T-helper 17 cell (primary cell): ENCODE results near the gene ENTPD8. TPM values are rescaled to one million over a fixed set of nuclear protein-coding genes. Genes with fewer than 3 reads are reported as not detected.

ENCODE experiments used
- ATAC-seq: fragments of 150-1000 bp; cut with Tn5 transposase; 2 replicates; pipeline ENCODE4 v1.10.0; 2021; ENCODE audit warnings: mild to moderate bottlenecking, moderate library complexity
- DNase-seq, 3 donors: peaks; one replicate each; pipeline versions ENCODE4 v3.0.0 to v3.0.0-alpha.2; 2020 to 2021
- H3K9me3 ChIP-seq: one replicate; pipeline ENCODE4 v1.7.0; 2013; ENCODE audit warnings: low read length, mild to moderate bottlenecking; ENCODE audit not compliant: control insufficient read depth, poor library complexity, severe bottlenecking
- H3K27ac Mint-ChIP-seq: one replicate; pipeline ENCODE4 v1.8.0; 2022; ENCODE audit warnings: mild to moderate bottlenecking, moderate library complexity, mixed read lengths
- H3K27me3 Mint-ChIP-seq: one replicate; pipeline ENCODE4 v1.8.0; 2022; ENCODE audit warnings: mixed read lengths
- H3K36me3 Mint-ChIP-seq: one replicate; pipeline ENCODE4 v1.8.0; 2022; ENCODE audit warnings: low read depth, mixed read lengths
- H3K4me1 Mint-ChIP-seq: one replicate; pipeline ENCODE4 v1.8.0; 2022; ENCODE audit warnings: mild to moderate bottlenecking, mixed read lengths
- H3K4me3 Mint-ChIP-seq: one replicate; pipeline ENCODE4 v1.8.0; 2022; ENCODE audit warnings: mild to moderate bottlenecking, moderate library complexity, mixed read lengths
- total RNA-seq, 4 donors: library from RNA in 2 of 4; stranded (reverse) in 2 of 4; gene quantifications; one replicate each; pipeline ENCODE4 v1.2.3 and lab custom pipeline; 2022 to 2026

The ENTPD8 gene
- total RNA-seq, 2 donors from 2014 or later = not detected

DNA sequence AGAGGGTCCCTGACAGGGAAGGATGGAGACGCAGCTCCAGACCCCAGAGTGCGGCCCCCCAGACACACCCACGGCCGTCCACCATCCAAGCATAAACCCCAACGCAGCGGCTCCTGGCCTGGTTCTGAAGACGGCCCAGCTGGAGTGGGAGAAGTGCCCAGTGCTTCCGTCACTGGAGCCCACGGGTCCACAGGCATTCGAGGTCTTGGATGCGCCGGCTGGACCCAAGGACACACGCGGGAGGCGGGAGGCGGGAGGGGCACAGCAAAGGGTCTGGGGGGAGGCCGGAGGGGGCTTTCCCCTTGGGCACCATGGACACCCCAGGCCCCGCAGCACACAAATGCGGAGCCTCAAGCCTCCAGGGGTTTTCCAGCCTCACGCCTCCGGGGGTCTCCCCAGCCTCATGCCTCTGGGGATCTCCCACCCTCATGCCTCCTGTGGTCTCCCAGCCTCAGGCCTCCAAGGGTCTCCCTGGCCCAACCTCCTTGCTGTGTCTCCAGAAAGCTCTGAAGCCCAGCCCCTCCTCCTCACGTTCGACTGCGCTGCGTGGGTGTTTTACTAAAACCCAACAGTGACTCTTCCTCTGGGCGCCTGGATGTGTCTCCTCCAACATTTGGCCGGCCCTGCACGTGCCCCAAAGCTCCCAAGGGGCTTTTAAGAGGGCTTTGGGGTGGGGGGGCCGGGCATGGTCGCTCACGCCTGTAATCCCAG is 33.4 kb downstream of the ENTPD8 start:
- Mint-ChIP-seq H3K4me3 (peak overlapping the region; percentile 47), H3K4me1 (peaks cover 8% of the 10 kb centered on the region), H3K27ac (no peak overlapping the region), H3K36me3 (no peaks in the 10 kb centered on the region), H3K27me3 (no peaks in the 10 kb centered on the region)
- H3K9me3 ChIP-seq = no peaks in the 10 kb centered on the region
- ATAC-seq = no peak
- DNase-seq = no peak

DNA sequence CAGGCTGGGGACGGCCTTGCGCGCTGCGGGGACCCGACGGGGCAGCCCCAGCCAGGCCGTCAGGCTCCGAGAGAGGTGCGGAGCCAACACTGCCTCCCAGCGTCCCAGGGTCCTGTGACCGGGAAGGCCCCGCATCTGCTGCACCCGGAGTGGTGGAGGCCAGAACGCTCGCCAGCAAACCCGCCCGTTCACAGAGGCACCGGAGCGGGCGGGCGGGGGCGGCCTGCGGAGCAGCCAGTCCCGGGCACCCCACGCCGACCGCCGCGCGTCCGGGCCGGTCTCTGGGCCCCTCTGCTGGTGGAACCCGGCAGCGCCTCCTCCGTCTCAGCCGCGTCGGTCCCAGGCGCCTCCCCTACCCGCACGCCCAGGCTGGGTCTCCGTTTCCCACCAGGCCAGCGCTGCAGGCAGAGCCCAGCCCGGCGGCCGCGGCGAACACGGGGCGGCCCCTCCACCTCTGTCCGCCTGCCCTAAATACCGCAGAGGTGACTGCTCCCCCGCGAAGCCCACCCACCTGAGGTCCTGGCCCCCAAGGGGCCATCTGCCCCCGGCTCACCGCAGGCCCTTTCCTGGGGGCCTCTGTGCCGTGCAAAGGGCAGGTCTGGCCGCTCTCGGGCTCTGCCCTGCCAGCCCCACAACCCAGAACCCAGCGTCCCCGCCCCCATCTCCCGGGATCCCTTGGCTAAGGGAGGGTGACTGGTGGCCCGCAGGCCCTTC is 34.1 kb downstream of the ENTPD8 start:
- H3K27ac Mint-ChIP-seq = no peak overlapping the region
- ATAC-seq = peak; percentile 91
- DNase-seq = peak in 2 of 3 donors; percentile 49 to 52
- peaks cover 12% of the 10 kb centered on the region for H3K4me1 Mint-ChIP-seq
- H3K4me3 Mint-ChIP-seq = no peak overlapping the region
- H3K9me3 ChIP-seq = no peaks in the 10 kb centered on the region
- peaks cover 4% of the 10 kb centered on the region for H3K36me3 Mint-ChIP-seq
- H3K27me3 Mint-ChIP-seq = no peaks in the 10 kb centered on the region

DNA sequence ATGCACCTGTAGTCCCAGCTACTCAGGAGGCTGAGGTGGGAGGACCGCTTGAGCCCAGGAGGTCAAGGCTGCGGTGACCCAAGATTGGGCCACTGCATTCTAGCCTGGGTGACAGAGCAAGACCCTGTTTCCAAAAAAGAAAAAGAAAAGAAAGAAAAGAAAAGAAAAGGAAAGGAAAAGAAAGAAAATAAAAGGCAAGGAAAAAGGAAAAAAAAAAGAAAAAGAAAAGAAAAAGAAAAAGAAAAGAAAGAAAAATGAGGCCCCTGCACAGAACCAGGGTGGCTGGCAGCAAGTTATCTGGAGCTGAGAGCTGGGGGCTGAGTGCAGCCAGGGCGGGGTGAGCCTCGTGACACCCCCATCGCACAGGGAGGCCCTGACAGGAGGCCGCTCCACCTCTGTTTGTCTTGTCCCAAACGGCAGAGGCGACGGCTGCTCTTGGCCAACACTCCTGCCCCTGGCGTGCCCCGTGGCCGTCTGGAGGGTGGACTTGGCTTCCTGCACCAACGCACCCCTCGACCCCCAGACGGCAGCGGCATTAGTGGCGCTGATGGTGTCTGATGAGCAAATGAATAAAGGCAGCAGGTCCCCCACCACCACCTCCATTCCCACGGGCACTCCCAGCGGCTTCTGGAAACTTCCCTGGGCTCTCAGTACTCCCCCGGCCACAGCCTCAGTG is 34.9 kb downstream of the ENTPD8 start:
- DNase-seq (no peak), ATAC-seq (no peak)
- H3K27me3 Mint-ChIP-seq = no peaks in the 10 kb centered on the region
- H3K36me3 Mint-ChIP-seq = peaks cover 4% of the 10 kb centered on the region
- peak overlapping the region; percentile 49 for H3K27ac Mint-ChIP-seq
- H3K4me3 Mint-ChIP-seq = peak overlapping the region; percentile 61
- H3K9me3 ChIP-seq = no peaks in the 10 kb centered on the region
- peaks cover 10% of the 10 kb centered on the region for H3K4me1 Mint-ChIP-seq

DNA sequence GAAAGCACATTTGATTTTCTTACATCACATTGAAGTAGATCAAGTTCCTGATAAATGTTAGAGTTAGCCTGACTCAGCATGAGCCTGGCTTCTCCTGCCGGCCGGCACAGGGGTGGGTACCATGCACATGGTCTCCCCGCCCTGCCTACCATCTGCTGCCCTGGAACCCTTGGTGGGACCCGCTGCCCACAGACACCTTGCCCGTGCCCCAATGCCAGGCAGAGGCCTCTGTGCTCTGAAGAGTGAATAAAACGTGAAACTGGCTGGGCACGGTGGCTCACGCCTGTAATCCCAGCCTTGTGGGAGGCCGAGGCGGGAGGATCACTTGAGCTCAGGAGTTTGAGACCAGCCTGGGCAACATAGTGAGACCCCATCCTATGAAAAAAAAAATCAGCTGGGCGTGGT is 35.5 kb downstream of the ENTPD8 start:
- H3K36me3 Mint-ChIP-seq = peaks cover 4% of the 10 kb centered on the region
- no peaks in the 10 kb centered on the region for H3K9me3 ChIP-seq
- ATAC-seq (no peak), DNase-seq (no peak)
- no peaks in the 10 kb centered on the region for H3K27me3 Mint-ChIP-seq
- H3K4me3 Mint-ChIP-seq = peak overlapping the region; percentile 61
- peak overlapping the region; percentile 49 for H3K27ac Mint-ChIP-seq
- peaks cover 6% of the 10 kb centered on the region for H3K4me1 Mint-ChIP-seq

DNA sequence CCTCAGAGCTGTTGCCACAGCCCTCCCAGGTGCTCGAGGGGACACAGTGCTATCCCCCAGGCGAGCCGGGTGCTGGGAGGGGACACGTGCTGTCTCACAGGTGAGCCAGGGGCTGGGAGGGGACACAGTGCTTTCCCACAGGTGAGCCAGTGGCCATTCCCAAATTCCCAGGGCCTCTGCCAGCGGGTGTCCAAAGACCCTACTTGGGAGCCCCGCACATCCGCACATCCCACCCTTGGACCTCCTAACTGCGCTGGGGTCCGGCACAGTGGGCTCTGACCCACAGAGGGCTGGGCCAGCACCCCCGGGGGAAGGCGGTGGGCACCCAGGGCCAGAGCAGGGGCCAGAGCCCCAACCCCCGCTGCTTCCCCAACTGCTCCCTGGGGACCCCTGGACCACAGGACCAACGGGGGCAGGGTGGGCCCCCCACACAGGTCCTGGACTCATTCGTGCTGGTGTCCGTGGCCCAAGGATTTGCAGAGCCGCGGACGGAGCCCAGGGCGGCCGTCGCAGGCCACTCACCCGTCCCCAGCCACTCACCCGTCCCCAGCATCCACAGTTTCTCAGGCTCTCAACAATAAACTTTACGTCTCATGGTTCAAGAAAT is 36.1 kb downstream of the ENTPD8 start:
- peaks cover 4% of the 10 kb centered on the region for H3K36me3 Mint-ChIP-seq
- H3K9me3 ChIP-seq = no peaks in the 10 kb centered on the region
- H3K27ac Mint-ChIP-seq = no peak overlapping the region
- H3K4me1 Mint-ChIP-seq = peaks cover 9% of the 10 kb centered on the region
- DNase-seq (no peak), ATAC-seq (no peak)
- H3K4me3 Mint-ChIP-seq = no peak overlapping the region
- H3K27me3 Mint-ChIP-seq = no peaks in the 10 kb centered on the region

DNA sequence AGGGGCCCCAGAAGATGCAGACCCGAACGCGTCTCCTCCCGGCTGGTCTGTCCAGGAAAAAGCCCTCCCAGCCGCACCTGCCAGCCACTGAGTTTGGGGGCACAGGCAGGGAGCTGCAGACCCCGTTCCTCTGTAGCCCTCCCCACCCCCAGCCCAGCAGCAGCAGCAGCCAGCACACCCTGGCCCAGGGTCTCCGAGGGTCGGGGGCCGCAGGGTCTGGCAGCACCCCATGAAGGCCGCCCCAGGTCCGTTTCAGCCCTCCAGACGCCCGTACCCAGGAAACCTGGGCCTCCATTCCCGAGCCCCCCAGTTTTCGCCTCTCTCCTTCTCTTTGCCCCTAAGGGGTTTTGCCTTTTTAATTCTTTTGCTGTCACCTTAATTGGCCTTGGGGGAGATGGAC is 37.9 kb downstream of the ENTPD8 start:
- no peak for ATAC-seq

DNA sequence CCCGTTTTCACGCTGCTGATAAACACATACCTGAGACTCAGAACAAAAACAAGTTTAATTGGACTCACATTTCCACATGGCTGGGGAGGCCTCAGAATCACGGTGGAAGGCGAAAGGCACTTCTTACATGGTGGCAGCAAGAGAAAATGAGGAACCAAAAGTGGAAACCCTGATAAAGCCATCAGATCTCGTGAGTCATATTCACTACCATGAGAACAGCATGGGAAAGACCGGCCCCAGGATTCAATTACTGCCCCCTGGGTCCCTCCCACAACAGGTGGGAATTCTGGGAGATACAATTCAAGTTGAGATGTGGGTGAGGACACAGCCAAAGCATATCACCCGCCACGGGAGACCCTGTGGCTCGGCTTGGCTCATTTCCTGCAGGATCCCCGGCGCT is 38.4 kb downstream of the ENTPD8 start:
- Mint-ChIP-seq H3K36me3 (peaks cover 4% of the 10 kb centered on the region), H3K4me3 (no peak overlapping the region), H3K4me1 (peaks cover 9% of the 10 kb centered on the region), H3K27me3 (no peaks in the 10 kb centered on the region), H3K27ac (no peak overlapping the region)
- ATAC-seq = no peak
- no peak for DNase-seq
- no peaks in the 10 kb centered on the region for H3K9me3 ChIP-seq

More for the DNA sequence above, 37.9 kb downstream of the ENTPD8 start:
- Mint-ChIP-seq H3K36me3 (peaks cover 4% of the 10 kb centered on the region), H3K4me1 (peaks cover 9% of the 10 kb centered on the region), H3K27ac (no peak overlapping the region), H3K27me3 (no peaks in the 10 kb centered on the region), H3K4me3 (no peak overlapping the region)
- no peak for DNase-seq
- H3K9me3 ChIP-seq = no peaks in the 10 kb centered on the region

DNA sequence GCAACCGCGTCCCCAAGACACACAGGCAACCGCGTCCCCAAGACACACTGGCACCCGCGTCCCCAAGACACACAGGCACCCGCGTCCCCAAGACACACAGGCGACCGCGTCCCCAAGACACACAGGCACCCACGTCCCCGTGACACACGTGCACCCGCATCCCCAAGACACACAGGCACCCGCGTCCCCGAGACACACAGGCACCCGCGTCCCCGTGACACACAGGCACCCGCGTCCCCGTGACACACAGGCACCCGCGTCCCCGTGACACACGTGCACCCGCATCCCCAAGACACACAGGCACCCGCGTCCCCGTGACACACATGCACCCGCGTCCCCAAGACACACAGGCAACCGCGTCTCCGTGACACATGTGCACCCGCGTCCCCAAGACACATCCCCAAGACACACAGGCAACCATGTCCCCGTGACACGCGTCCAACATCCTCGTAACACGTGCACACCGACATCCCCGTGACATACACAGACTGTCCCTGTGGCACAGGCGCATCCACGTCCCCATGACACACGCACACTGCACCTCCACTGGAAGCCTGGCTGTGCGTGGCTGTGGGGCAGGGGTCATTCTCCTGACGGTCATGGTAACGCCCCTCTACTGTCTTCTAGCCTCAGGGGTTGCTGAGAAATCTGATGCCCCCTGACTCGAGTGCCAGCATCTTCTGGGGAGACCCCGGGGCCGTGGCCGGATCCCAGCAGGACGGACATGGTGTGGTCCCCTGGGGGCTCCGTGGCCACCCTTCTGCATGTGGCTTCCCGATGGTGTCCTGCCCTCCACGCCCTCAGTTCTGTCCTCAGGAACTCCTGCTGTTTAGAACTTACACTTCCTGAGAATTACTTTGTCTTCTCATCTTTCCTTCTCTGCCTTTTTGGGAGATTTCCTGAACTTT is 42.3 kb downstream of the ENTPD8 start:
- Mint-ChIP-seq H3K27ac (peak overlapping the region; percentile 29), H3K4me3 (no peak overlapping the region), H3K27me3 (no peaks in the 10 kb centered on the region), H3K4me1 (peaks cover 10% of the 10 kb centered on the region), H3K36me3 (peaks cover 4% of the 10 kb centered on the region)
- ATAC-seq = no peak
- no peak for DNase-seq
- H3K9me3 ChIP-seq = no peaks in the 10 kb centered on the region

DNA sequence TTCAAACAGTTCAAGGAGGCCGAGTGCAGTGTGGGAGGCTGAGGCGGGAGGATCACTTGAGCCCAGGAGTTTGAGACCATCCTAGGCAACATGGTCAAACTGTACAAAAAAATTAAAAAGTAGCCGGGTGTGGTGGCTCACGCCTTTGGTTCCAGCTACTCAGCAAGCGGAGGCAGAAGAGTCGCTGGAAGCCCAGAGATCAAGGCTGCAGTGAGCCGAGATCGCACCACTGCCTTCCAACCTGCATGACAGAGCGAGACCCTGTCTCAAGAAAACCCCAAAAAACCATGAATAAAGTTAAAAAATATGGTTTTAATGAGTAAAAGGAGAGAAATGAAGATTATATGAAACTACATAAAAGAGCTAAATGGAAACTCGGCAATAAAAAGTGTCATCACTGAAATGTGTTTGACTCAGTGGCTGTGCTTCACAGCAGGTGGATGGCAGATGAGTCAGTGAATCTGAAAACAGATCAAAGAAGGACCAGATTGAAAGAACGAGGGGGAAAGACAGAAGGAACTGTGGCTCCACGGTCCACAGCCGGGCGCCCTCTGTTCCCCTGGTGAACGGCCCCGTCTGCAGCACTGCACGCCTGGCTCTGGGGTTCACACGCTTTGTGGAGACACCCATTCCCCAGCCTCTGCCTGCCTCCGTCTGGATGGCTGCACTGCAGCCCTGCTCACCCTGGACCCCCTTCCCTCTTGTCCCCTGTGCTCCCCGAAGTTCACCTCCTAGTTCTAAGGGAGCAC is 43.3 kb downstream of the ENTPD8 start:
- no peak for DNase-seq
- Mint-ChIP-seq H3K4me1 (peaks cover 10% of the 10 kb centered on the region), H3K27me3 (no peaks in the 10 kb centered on the region), H3K36me3 (peaks cover 4% of the 10 kb centered on the region), H3K4me3 (no peak overlapping the region), H3K27ac (peak overlapping the region; percentile 77)
- no peak for ATAC-seq
- no peaks in the 10 kb centered on the region for H3K9me3 ChIP-seq

DNA sequence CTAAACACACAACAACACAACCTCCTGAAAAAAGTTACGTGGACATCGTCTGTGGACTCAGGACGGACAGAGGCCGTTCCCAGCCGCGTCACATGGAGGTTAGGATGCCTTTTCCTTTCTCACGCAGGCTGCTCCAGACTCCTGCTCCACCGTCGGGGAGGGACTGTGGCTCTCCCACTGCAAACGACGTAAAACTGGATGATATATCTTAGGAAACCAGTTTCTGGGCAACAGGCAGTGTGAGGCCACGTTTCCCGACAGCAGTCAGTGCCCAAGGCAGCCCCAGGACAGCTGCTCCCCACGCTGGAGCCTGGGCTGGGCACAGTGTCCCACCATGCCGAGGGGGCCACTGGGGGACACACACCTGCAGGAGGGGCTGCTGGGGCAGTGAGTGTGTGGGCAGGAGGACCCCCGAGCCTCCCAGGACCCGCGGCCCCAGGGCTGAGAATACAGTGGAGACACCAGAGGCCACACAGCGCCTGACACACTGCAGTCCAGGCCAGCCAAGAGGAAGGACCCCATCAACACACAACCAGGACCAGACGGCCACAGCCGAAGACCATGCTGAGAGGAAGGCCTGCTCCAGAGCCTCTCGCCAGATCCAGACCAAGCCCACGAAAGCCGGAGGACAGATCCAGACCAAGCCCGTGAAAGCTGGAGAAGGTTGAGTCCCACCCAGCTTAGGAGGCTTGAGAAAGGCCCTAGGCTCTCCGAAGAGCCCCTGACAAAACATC is 44.4 kb downstream of the ENTPD8 start:
- ATAC-seq (no peak), DNase-seq (no peak)
- no peaks in the 10 kb centered on the region for H3K9me3 ChIP-seq
- Mint-ChIP-seq H3K36me3 (no peaks in the 10 kb centered on the region), H3K4me3 (no peak overlapping the region), H3K27ac (no peak overlapping the region), H3K4me1 (peaks cover 6% of the 10 kb centered on the region), H3K27me3 (no peaks in the 10 kb centered on the region)

DNA sequence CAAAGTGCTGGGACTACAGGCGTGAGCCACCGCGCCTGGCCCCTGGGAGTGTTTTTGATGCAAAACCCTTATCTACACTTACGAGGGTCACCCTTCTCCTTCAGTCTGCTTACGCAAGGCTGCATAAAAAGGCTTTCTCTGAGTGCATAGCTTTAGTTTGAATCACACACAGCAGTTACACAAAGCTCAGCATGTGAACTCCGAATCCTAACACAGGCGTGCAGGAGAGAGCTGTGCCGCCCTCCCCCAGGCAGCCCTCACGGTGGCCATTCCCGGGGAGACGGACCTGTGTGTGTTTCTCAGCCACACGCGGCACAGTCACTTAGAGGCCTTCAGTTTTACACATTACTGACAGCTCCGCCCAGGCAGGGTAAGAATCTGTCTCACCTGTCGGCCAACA is 44.9 kb downstream of the ENTPD8 start:
- no peak for ATAC-seq

More for the DNA sequence above, 44.9 kb downstream of the ENTPD8 start:
- H3K27ac Mint-ChIP-seq = no peak overlapping the region
- no peak for DNase-seq
- H3K4me3 Mint-ChIP-seq = no peak overlapping the region
- H3K4me1 Mint-ChIP-seq = peaks cover 6% of the 10 kb centered on the region
- no peaks in the 10 kb centered on the region for H3K27me3 Mint-ChIP-seq
- H3K36me3 Mint-ChIP-seq = no peaks in the 10 kb centered on the region
- H3K9me3 ChIP-seq = no peaks in the 10 kb centered on the region
